Measurements from ENCODE around the gene EPHA1. TPM values are rescaled to one million over a fixed set of nuclear protein-coding genes. Genes with fewer than 3 reads are reported as not detected.

The EPHA1 gene
- total and polyA plus RNA-seq, 2 donors (not counting 3 experiments of a cell fraction or from before 2014, with no cell fraction given) = 0.07 TPM; not detected in 1

GRCh38 chr7:143407287-143408251 lies 1.1 kb downstream of the EPHA1 start:
- Histone ChIP-seq H3K9ac (replicated peaks; ENCODE audit: extremely low read depth, insufficient read depth, low read length) (no peak overlapping the region), H3K27me3 (ENCODE audit: control insufficient read depth in 2 of 2, insufficient read depth in 2 of 2, low read length in 2 of 2) (no peaks in the 10 kb centered on the region), H3K79me2 (ENCODE audit: control insufficient read depth, insufficient read depth, low read length) (no peaks in the 10 kb centered on the region), H3K9me3 (replicated peaks; ENCODE audit: control insufficient read depth, insufficient read depth, low read length) (no peaks in the 10 kb centered on the region), H3K27ac (ENCODE audit: insufficient read depth, low read depth, low read length) (no peak overlapping the region), H3K4me2 (ENCODE audit: insufficient read depth, low read length) (no peak overlapping the region), H4K20me1 (replicated peaks; ENCODE audit: control insufficient read depth, extremely low read depth, insufficient read depth, low read length) (no peaks in the 10 kb centered on the region), H3K9me1 (replicated peaks; ENCODE audit: control insufficient read depth, extremely low read depth, insufficient read depth, low read length) (no peaks in the 10 kb centered on the region), H3K4me1 (ENCODE audit: control insufficient read depth, extremely low read depth, insufficient read depth, low read length) (peaks cover 14% of the 10 kb centered on the region), H3K4me3 (replicated peaks in 1 of 3; ENCODE audit: insufficient read depth in 1 of 3, low read depth in 1 of 3, low read length in 3 of 3) (no peak overlapping the region), H3K36me3 (ENCODE audit: control insufficient read depth in 2 of 2, extremely low read depth in 1 of 2, insufficient read depth in 2 of 2, low read length in 2 of 2) (no peaks in the 10 kb centered on the region), H2AFZ (ENCODE audit: low read depth, low read length) (no peak overlapping the region)
- DNase-seq (ENCODE audit: low read depth, low spot score) (no peak), FAIRE-seq (no peak)
- intact Hi-C loops (cut with micrococcal nuclease) (no loop called here), dilution Hi-C loops (cut with MboI; ENCODE audit: extremely low pct_ligation_motif_present, low sequenced_read_pairs) (no loop called here)
- no TSS peak for BruUV-seq (replicated peaks)
- CTCF ChIA-PET = interaction anchor here (0.8 to 4.7 kb wide), 12 partner anchors 9 to 720 kb away, joined by 3 to 52 read pairs (median 5); no protein-coding TSS in a partner anchor
- peak; percentile 22 for TF ChIP-seq FOS (IDR thresholded peaks at IDR 0.05; ENCODE audit: borderline replicate concordance, insufficient read depth, low read length)
- no peak for TF ChIP-seq CTCF (IDR thresholded peaks at IDR 0.05; ENCODE audit: extremely low read depth in 1 of 2, insufficient read depth in 1 of 2, low read depth in 1 of 2, low read length in 2 of 2)
- POLR2A ChIA-PET = interaction anchor here (1.1 kb wide), 1 partner anchor 13 kb away, joined by 3 read pairs; no protein-coding TSS in a partner anchor

GRCh38 chr7:143406002-143406357 lies 2.7 kb downstream of the EPHA1 start:
- CTCF ChIA-PET = interaction anchor here (0.6 to 4.7 kb wide), 8 partner anchors 8 to 165 kb away, joined by 3 to 52 read pairs (median 4); no protein-coding TSS in a partner anchor
- Histone ChIP-seq H3K9me3 (replicated peaks; ENCODE audit: control insufficient read depth, insufficient read depth, low read length) (no peaks in the 10 kb centered on the region), H3K36me3 (ENCODE audit: control insufficient read depth in 2 of 2, extremely low read depth in 1 of 2, insufficient read depth in 2 of 2, low read length in 2 of 2) (no peaks in the 10 kb centered on the region), H3K27ac (ENCODE audit: insufficient read depth, low read depth, low read length) (no peak overlapping the region), H3K27me3 (ENCODE audit: control insufficient read depth in 2 of 2, insufficient read depth in 2 of 2, low read length in 2 of 2) (no peaks in the 10 kb centered on the region), H3K4me3 (replicated peaks in 1 of 3; ENCODE audit: insufficient read depth in 1 of 3, low read depth in 1 of 3, low read length in 3 of 3) (no peak overlapping the region), H3K4me2 (ENCODE audit: insufficient read depth, low read length) (no peak overlapping the region), H3K4me1 (ENCODE audit: control insufficient read depth, extremely low read depth, insufficient read depth, low read length) (peaks cover 14% of the 10 kb centered on the region), H3K9ac (replicated peaks; ENCODE audit: extremely low read depth, insufficient read depth, low read length) (no peak overlapping the region), H2AFZ (ENCODE audit: low read depth, low read length) (no peak overlapping the region), H3K79me2 (ENCODE audit: control insufficient read depth, insufficient read depth, low read length) (no peaks in the 10 kb centered on the region), H3K9me1 (replicated peaks; ENCODE audit: control insufficient read depth, extremely low read depth, insufficient read depth, low read length) (no peaks in the 10 kb centered on the region), H4K20me1 (replicated peaks; ENCODE audit: control insufficient read depth, extremely low read depth, insufficient read depth, low read length) (no peaks in the 10 kb centered on the region)
- POLR2A ChIA-PET = no interaction called here
- DNase-seq (ENCODE audit: low read depth, low spot score) (no peak), FAIRE-seq (no peak)
- intact Hi-C loops (cut with micrococcal nuclease) (no loop called here), dilution Hi-C loops (cut with MboI; ENCODE audit: extremely low pct_ligation_motif_present, low sequenced_read_pairs) (no loop called here)
- no peak for TF ChIP-seq POLR2A (IDR thresholded peaks at IDR 0.05; ENCODE audit: low read depth, low read length)
- no peak for TF ChIP-seq MAX (IDR thresholded peaks at IDR 0.05; ENCODE audit: insufficient read depth, insufficient read length)
- no peak for TF ChIP-seq CTCF (IDR thresholded peaks at IDR 0.05; ENCODE audit: extremely low read depth in 1 of 2, insufficient read depth in 1 of 2, low read depth in 1 of 2, low read length in 2 of 2)
- TF ChIP-seq GATA2 (IDR thresholded peaks at IDR 0.05; ENCODE audit: insufficient read depth, insufficient read length, low read depth, low read length) = no peak
- TF ChIP-seq EZH2 (IDR thresholded peaks at IDR 0.05; ENCODE audit: borderline replicate concordance, low read depth, low read length, severe bottlenecking) = no peak
- no peak for TF ChIP-seq JUN (IDR thresholded peaks at IDR 0.05; ENCODE audit: borderline replicate concordance, insufficient read depth, insufficient read length, low read depth)
- no peak for TF ChIP-seq POLR2AphosphoS5 (IDR thresholded peaks at IDR 0.05; ENCODE audit: insufficient read depth, low read depth, low read length)
- BruUV-seq (replicated peaks) = no TSS peak

Data from endothelial cell of umbilical vein (primary cell).